ENCODE data around the gene DGCR8.

DNA sequence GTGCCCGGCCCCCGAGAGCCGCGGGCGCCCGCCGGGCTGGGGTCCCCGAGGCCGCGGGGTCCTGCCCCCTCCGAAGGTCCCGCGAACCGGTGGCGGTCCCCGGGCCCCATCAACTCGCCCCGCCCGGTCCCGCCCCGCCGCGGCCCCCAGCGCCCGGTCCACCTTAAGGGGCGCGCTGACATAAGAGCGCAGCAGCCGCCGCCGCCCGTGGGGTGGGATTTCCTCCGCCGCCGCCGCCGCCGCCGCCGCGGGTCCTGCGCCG is 51.5 kb downstream of the DGCR8 start, which contains the start of gene ZDHHC8:
- TF ChIP-seq, protein P1, sequence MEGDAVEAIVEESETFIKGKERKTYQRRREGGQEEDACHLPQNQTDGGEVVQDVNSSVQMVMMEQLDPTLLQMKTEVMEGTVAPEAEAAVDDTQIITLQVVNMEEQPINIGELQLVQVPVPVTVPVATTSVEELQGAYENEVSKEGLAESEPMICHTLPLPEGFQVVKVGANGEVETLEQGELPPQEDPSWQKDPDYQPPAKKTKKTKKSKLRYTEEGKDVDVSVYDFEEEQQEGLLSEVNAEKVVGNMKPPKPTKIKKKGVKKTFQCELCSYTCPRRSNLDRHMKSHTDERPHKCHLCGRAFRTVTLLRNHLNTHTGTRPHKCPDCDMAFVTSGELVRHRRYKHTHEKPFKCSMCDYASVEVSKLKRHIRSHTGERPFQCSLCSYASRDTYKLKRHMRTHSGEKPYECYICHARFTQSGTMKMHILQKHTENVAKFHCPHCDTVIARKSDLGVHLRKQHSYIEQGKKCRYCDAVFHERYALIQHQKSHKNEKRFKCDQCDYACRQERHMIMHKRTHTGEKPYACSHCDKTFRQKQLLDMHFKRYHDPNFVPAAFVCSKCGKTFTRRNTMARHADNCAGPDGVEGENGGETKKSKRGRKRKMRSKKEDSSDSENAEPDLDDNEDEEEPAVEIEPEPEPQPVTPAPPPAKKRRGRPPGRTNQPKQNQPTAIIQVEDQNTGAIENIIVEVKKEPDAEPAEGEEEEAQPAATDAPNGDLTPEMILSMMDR (IDR thresholded peaks at IDR 0.05; ENCODE audit: low read depth, low read length): no peak
- no peak for TF ChIP-seq EZH2phosphoT487 (IDR thresholded peaks at IDR 0.05; ENCODE audit: low read depth)

All from OCI-LY3 (cell line).